HEK293 (cell line): ENCODE results near the gene DGKQ.

Source experiments
- HIC1 ChIP-seq: fragments of 450-650 bp; formaldehyde crosslinking; IDR thresholded peaks from 2 replicates; pipeline ENCODE4 v1.5.1; 2016; ENCODE audit warnings: missing biosample characterization, missing genetic modification characterization
- HOXD13 ChIP-seq: sonication (generic); formaldehyde crosslinking; IDR thresholded peaks from 2 replicates; pipeline ENCODE4 v1.8.0; 2022; ENCODE audit warnings: missing genetic modification reagents, borderline replicate concordance
- KLF17 ChIP-seq: fragments of 450-650 bp; formaldehyde crosslinking; IDR thresholded peaks from 2 replicates; pipeline ENCODE4 v1.5.1; 2016; ENCODE audit warnings: missing biosample characterization, missing genetic modification characterization
- PRDM6 ChIP-seq: fragments of 450-650 bp; formaldehyde crosslinking; IDR thresholded peaks from 2 replicates; pipeline ENCODE4 v1.5.1; 2017; ENCODE audit warnings: missing biosample characterization, missing genetic modification characterization
- REST ChIP-seq: fragments of 450-650 bp; formaldehyde crosslinking; IDR thresholded peaks from 2 replicates; pipeline ENCODE4 v1.5.1; 2016; ENCODE audit warnings: missing biosample characterization, missing genetic modification characterization
- SP2 ChIP-seq: fragments of 450-650 bp; formaldehyde crosslinking; IDR thresholded peaks from 2 replicates; pipeline ENCODE4 v1.5.1; 2016; ENCODE audit warnings: missing biosample characterization, missing genetic modification characterization
- TSHZ1 ChIP-seq: fragments of 450-650 bp; formaldehyde crosslinking; IDR thresholded peaks from 2 replicates; pipeline ENCODE4 v1.5.1; 2016; ENCODE audit warnings: missing biosample characterization, missing genetic modification characterization, borderline replicate concordance
- YY1 ChIP-seq: fragments of 450-650 bp; formaldehyde crosslinking; IDR thresholded peaks from 2 replicates; pipeline ENCODE4 v1.5.1; 2018; ENCODE audit warnings: missing biosample characterization, missing genetic modification characterization
- ZBTB17 ChIP-seq: fragments of 450-650 bp; formaldehyde crosslinking; IDR thresholded peaks from 2 replicates; pipeline ENCODE4 v1.5.1; 2016; ENCODE audit warnings: missing biosample characterization, missing genetic modification characterization
- ZBTB20 ChIP-seq: fragments of 450-650 bp; formaldehyde crosslinking; IDR thresholded peaks from 2 replicates; pipeline ENCODE4 v1.5.1; 2016; ENCODE audit warnings: missing biosample characterization, missing genetic modification characterization
- ZBTB26 ChIP-seq: fragments of 450-650 bp; formaldehyde crosslinking; optimal IDR thresholded peaks from 2 replicates; pipeline ENCODE3; 2016; ENCODE audit warnings: missing biosample characterization, mild to moderate bottlenecking, missing genetic modification characterization
- ZBTB48 ChIP-seq: fragments of 450-650 bp; formaldehyde crosslinking; IDR thresholded peaks from 2 replicates; pipeline ENCODE4 v1.5.1; 2016; ENCODE audit warnings: missing biosample characterization, missing genetic modification characterization
- ZFHX2 ChIP-seq: fragments of 450-650 bp; formaldehyde crosslinking; conservative IDR thresholded peaks from 2 replicates; pipeline ENCODE4 v1.5.1; 2016; ENCODE audit warnings: missing biosample characterization, missing genetic modification characterization
- ZFP69B ChIP-seq: fragments of 450-650 bp; formaldehyde crosslinking; IDR thresholded peaks from 2 replicates; pipeline ENCODE4 v1.5.1; 2016; ENCODE audit warnings: missing biosample characterization, missing genetic modification characterization
- ZNF112 ChIP-seq: fragments of 450-650 bp; formaldehyde crosslinking; IDR thresholded peaks from 2 replicates; pipeline ENCODE4 v1.5.0; 2017; ENCODE audit warnings: missing biosample characterization, missing genetic modification characterization
- ZNF140 ChIP-seq: fragments of 450-650 bp; formaldehyde crosslinking; IDR thresholded peaks from 2 replicates; pipeline ENCODE4 v1.5.1; 2016; ENCODE audit warnings: missing biosample characterization, missing genetic modification characterization
- ZNF155 ChIP-seq: fragments of 450-650 bp; formaldehyde crosslinking; IDR thresholded peaks from 2 replicates; pipeline ENCODE4 v1.5.1; 2016; ENCODE audit warnings: missing biosample characterization, missing genetic modification characterization
- ZNF292 ChIP-seq: fragments of 450-650 bp; formaldehyde crosslinking; IDR thresholded peaks from 2 replicates; pipeline ENCODE4 v1.5.1; 2016; ENCODE audit warnings: low read depth, missing biosample characterization, missing genetic modification characterization, borderline replicate concordance
- ZNF394 ChIP-seq: fragments of 450-650 bp; formaldehyde crosslinking; IDR thresholded peaks from 2 replicates; pipeline ENCODE4 v1.5.1; 2016; ENCODE audit warnings: missing biosample characterization, missing genetic modification characterization, mild to moderate bottlenecking, moderate library complexity, borderline replicate concordance
- ZNF513 ChIP-seq: fragments of 450-650 bp; IDR thresholded peaks from 2 replicates; pipeline ENCODE4 v1.5.1; 2018; ENCODE audit warnings: missing biosample characterization, missing genetic modification characterization
- ZNF596 ChIP-seq: fragments of 450-650 bp; IDR thresholded peaks from 2 replicates; pipeline ENCODE4 v1.5.0; 2018; ENCODE audit warnings: missing biosample characterization, mild to moderate bottlenecking, missing genetic modification characterization, moderate library complexity
- ZNF654 ChIP-seq: fragments of 450-650 bp; formaldehyde crosslinking; IDR thresholded peaks from 2 replicates; pipeline ENCODE4 v1.5.1; 2016; ENCODE audit warnings: low read depth, missing biosample characterization, missing genetic modification characterization
- ZNF704 ChIP-seq: fragments of 450-650 bp; formaldehyde crosslinking; IDR thresholded peaks from 2 replicates; pipeline ENCODE4 v1.5.1; 2016; ENCODE audit warnings: missing biosample characterization, missing genetic modification characterization

DGKQ gene

GRCh38 chr4:1012034-1012739 is 38.8 kb upstream of the DGKQ start (continued):
- TF ChIP-seq ZNF513 (tag by site-specific recombination) (no peak), HOXD13 (CRISPR knock-in tag) (no peak), ZNF112 (tag by site-specific recombination) (no peak), ZFP69B (tag by site-specific recombination) (no peak), ZBTB48 (tag by site-specific recombination) (no peak), ZFHX2 (tag by site-specific recombination) (peak; percentile 76), HIC1 (tag by site-specific recombination) (no peak), ZNF292 (tag by site-specific recombination) (no peak), ZNF140 (tag by site-specific recombination) (no peak), REST (no peak), ZNF704 (tag by site-specific recombination) (no peak), SP2 (tag by site-specific recombination) (peak; percentile 30; the same call in 1 of the 2 replicates), PRDM6 (no peak), ZNF654 (tag by site-specific recombination) (no peak), TSHZ1 (tag by site-specific recombination) (no peak), ZNF596 (tag by site-specific recombination) (no peak), ZNF394 (tag by site-specific recombination) (peak; percentile 84), KLF17 (tag by site-specific recombination) (peak; percentile 65; the same call in 1 of the 2 replicates), ZBTB17 (no peak), ZBTB26 (tag by site-specific recombination) (peak; percentile 45), YY1 (tag by site-specific recombination) (no peak), ZBTB20 (tag by site-specific recombination) (peak; percentile 83), ZNF155 (tag by site-specific recombination) (no peak)
